HG02798 (cell line): ENCODE results near the gene UBE3B.
"Not testable (repeated sequence)": the region's sequence is repeated elsewhere in the genome, so short reads cannot be mapped to it uniquely, and the experiment has no call there.

Experiments
- ATAC-seq: cut with Tn5 transposase; IDR thresholded peaks from one replicate; pipeline ENCODE4 v1.9.1; 2021; ENCODE audit warnings: mild to moderate bottlenecking; ENCODE audit not compliant: unreplicated experiment, poor library complexity

Gene UBE3B

GRCh38 chr12:109477185-109477962, at the start of gene UBE3B, which contains the start of gene KCTD10:
Gene UBE3B, plus strand, starts transcription at chr12:109477634. Its CDS starts 5,918 bp downstream, at chr12:109483552.
Gene KCTD10, minus strand, starts transcription at chr12:109477300. Its CDS starts 38 bp downstream, at chr12:109477262.
- peak; percentile 96 for ATAC-seq

GRCh38 chr12:109428037-109428629, 49.3 kb upstream of the UBE3B start:
- ATAC-seq: peak; percentile 71

- ATAC-seq: not testable (repeated sequence)
Measured at GRCh38 chr12:109428804-109429203, 48.6 kb upstream of the UBE3B start.

GRCh38 chr12:109430244-109430643, 47.2 kb upstream of the UBE3B start:
- no peak for ATAC-seq

- no peak for ATAC-seq
Measured at GRCh38 chr12:109432431-109432830, 45.0 kb upstream of the UBE3B start.

GRCh38 chr12:109432842-109433304, 44.6 kb upstream of the UBE3B start:
- no peak for ATAC-seq

- no peak for ATAC-seq
Measured at GRCh38 chr12:109433618-109434017, 43.8 kb upstream of the UBE3B start.

GRCh38 chr12:109434582-109434981, 42.9 kb upstream of the UBE3B start:
- no peak for ATAC-seq

GRCh38 chr12:109435428-109436187, 41.8 kb upstream of the UBE3B start:
- no peak for ATAC-seq

GRCh38 chr12:109436188-109436560, 41.3 kb upstream of the UBE3B start:
- ATAC-seq: no peak

- ATAC-seq: no peak
Measured at GRCh38 chr12:109439181-109439580, 38.3 kb upstream of the UBE3B start.

- ATAC-seq: not testable (repeated sequence)
Measured at GRCh38 chr12:109439951-109440350, 37.5 kb upstream of the UBE3B start.

- ATAC-seq: no peak
Measured at GRCh38 chr12:109440851-109441490, 36.5 kb upstream of the UBE3B start.

- ATAC-seq: no peak
Measured at GRCh38 chr12:109443794-109444193, 33.6 kb upstream of the UBE3B start.

GRCh38 chr12:109444259-109444658, 33.2 kb upstream of the UBE3B start:
- no peak for ATAC-seq

GRCh38 chr12:109445191-109445609, 32.2 kb upstream of the UBE3B start:
- no peak for ATAC-seq

GRCh38 chr12:109446869-109447268, 30.6 kb upstream of the UBE3B start:
- no peak for ATAC-seq

- no peak for ATAC-seq
Measured at GRCh38 chr12:109447482-109447881, 30.0 kb upstream of the UBE3B start.

- no peak for ATAC-seq
Measured at GRCh38 chr12:109448272-109448671, 29.2 kb upstream of the UBE3B start.

GRCh38 chr12:109448707-109449390, 28.6 kb upstream of the UBE3B start:
- ATAC-seq: no peak
